WTC11 (cell line): ENCODE measurements around the gene CLDN9. TPM values are rescaled to one million over a fixed set of nuclear protein-coding genes. Genes with fewer than 3 reads are reported as not detected.
A peak's percentile ranks its signal among the peaks of the same experiment; 100 is the strongest.

Experiments
- ATAC-seq: fragments of 200-7000 bp; cut with Tn5 transposase; 2 replicates; pipeline ENCODE4 v1.10.0; 2021; ENCODE audit warnings: mild to moderate bottlenecking, moderate library complexity
- CTCF ChIA-PET: fragments of 300-600 bp; sonication (Branson Sonifier 250); formaldehyde crosslinking; loops from one replicate; lab custom pipeline; 2021; ENCODE audit warnings: antibody characterized with exemption; lab: Charles Lee
- POLR2A ChIA-PET: fragments of 350-600 bp; sonication (Branson Sonifier 250); formaldehyde crosslinking; loops from one replicate; lab custom pipeline; 2021; ENCODE audit warnings: antibody characterized with exemption; lab: Charles Lee
- DNase-seq: peaks from one replicate; pipeline ENCODE4 v3.0.0; 2021; ENCODE audit warnings: low spot score
- H3K27ac Mint-ChIP-seq: 2 replicates; pipeline ENCODE4 v1.8.0; 2021; ENCODE audit warnings: mixed read lengths
- H3K27me3 Mint-ChIP-seq: 2 replicates; pipeline ENCODE4 v1.8.0; 2021; ENCODE audit warnings: low read depth, mild to moderate bottlenecking, moderate library complexity, mixed read lengths
- H3K36me3 Mint-ChIP-seq: 2 replicates; pipeline ENCODE4 v1.8.0; 2021; ENCODE audit warnings: mixed read lengths
- H3K4me1 Mint-ChIP-seq: 2 replicates; pipeline ENCODE4 v1.8.0; 2022; ENCODE audit warnings: mixed read lengths
- H3K4me3 Mint-ChIP-seq: 2 replicates; pipeline ENCODE4 v1.8.0; 2021; ENCODE audit warnings: mild to moderate bottlenecking, moderate library complexity, mixed read lengths
- H3K9me3 Mint-ChIP-seq: 2 replicates; pipeline ENCODE4 v1.8.0; 2021; ENCODE audit warnings: mixed read lengths
- ARID4B ChIP-seq: sonication (generic); formaldehyde crosslinking; IDR thresholded peaks from 2 replicates; pipeline ENCODE4 v1.8.0; 2023; ENCODE audit warnings: missing genetic modification reagents, mild to moderate bottlenecking, borderline replicate concordance
- ATF2 ChIP-seq: sonication (generic); formaldehyde crosslinking; IDR thresholded peaks from 2 replicates; pipeline ENCODE4 v1.8.1; 2022; ENCODE audit warnings: low read depth, missing genetic modification reagents, borderline replicate concordance
- CREM ChIP-seq: sonication (generic); formaldehyde crosslinking; IDR thresholded peaks from 2 replicates; pipeline ENCODE4 v1.8.1; 2022; ENCODE audit warnings: mild to moderate bottlenecking, missing genetic modification reagents, moderate library complexity
- E2F1 ChIP-seq: sonication (generic); formaldehyde crosslinking; IDR thresholded peaks from 2 replicates; pipeline ENCODE4 v1.8.0; 2022; ENCODE audit warnings: mild to moderate bottlenecking, missing genetic modification reagents
- ESRRA ChIP-seq: sonication (generic); formaldehyde crosslinking; IDR thresholded peaks from 2 replicates; pipeline ENCODE4 v1.8.1; 2022; ENCODE audit warnings: mild to moderate bottlenecking, missing genetic modification reagents, borderline replicate concordance
- FOXK1 ChIP-seq: sonication (generic); formaldehyde crosslinking; IDR thresholded peaks from 2 replicates; pipeline ENCODE4 v1.8.0; 2022; ENCODE audit warnings: mild to moderate bottlenecking, moderate library complexity, missing genetic modification reagents
- FOXP4 ChIP-seq: sonication (generic); formaldehyde crosslinking; IDR thresholded peaks from 2 replicates; pipeline ENCODE4 v1.8.0; 2022; ENCODE audit warnings: mild to moderate bottlenecking, missing genetic modification reagents
- USF1 ChIP-seq: sonication (generic); formaldehyde crosslinking; IDR thresholded peaks from 2 replicates; pipeline ENCODE4 v1.8.0; 2022; ENCODE audit warnings: mild to moderate bottlenecking, missing genetic modification reagents
- USF2 ChIP-seq: sonication (generic); formaldehyde crosslinking; IDR thresholded peaks from 2 replicates; pipeline ENCODE4 v1.8.1; 2023; ENCODE audit warnings: mild to moderate bottlenecking, missing genetic modification reagents, moderate library complexity
- ZNF396 ChIP-seq: fragments of 250-450 bp; sonication (Bioruptor Pico); IDR thresholded peaks from 2 replicates; pipeline ENCODE4 v1.8.0; 2021; ENCODE audit warnings: mild to moderate bottlenecking, moderate library complexity, borderline replicate concordance
- ZNF423 ChIP-seq: fragments of 250-450 bp; sonication (Bioruptor Pico); IDR thresholded peaks from 2 replicates; pipeline ENCODE4 v2.1.2; 2022; ENCODE audit warnings: mild to moderate bottlenecking, moderate library complexity
- total RNA-seq: library from RNA; stranded (reverse); gene quantifications from 3 replicates; pipeline ENCODE4 v1.2.3, GENCODE V29; 2021

The CLDN9 gene
- total RNA-seq, 1 experiment from 2014 or later = 0.92 TPM

GRCh38 chr16:3004781-3005284 is 7.9 kb upstream of the CLDN9 start (continued):
- TF ChIP-seq ZNF396 = no peak
- no peak for TF ChIP-seq ATF2 (CRISPR knock-in tag)
- TF ChIP-seq USF2 (CRISPR knock-in tag) = peak; percentile 63

GRCh38 chr16:3007059-3007956 is 5.4 kb upstream of the CLDN9 start:
- no peak for ATAC-seq
- Mint-ChIP-seq H3K4me3 (peak overlapping the region; percentile 74), H3K27me3 (no peaks in the 10 kb centered on the region), H3K9me3 (no peaks in the 10 kb centered on the region), H3K36me3 (no peaks in the 10 kb centered on the region), H3K4me1 (peaks cover 55% of the 10 kb centered on the region), H3K27ac (peak overlapping the region; percentile 100)
- ChIA-PET CTCF (interaction anchor here (0.9 to 13.4 kb wide), 12 partner anchors 14 to 143 kb away, joined by 3 to 360 read pairs (median 4); partner anchors contain the start of genes CLDN6, HCFC1R1, KREMEN2 and PAQR4), POLR2A (interaction anchor here (0.7 to 13.9 kb wide), 12 partner anchors 9 to 92 kb away, joined by 3 to 502 read pairs (median 3); partner anchors contain the start of genes CLDN6, HCFC1R1, KREMEN2 and PKMYT1)
- no peak for DNase-seq
- TF ChIP-seq USF1 (CRISPR knock-in tag) = 0 out of 2 replicates have a peak, but pooled peaks have one; percentile 23
- no peak for TF ChIP-seq USF2 (CRISPR knock-in tag)
- no peak for TF ChIP-seq E2F1 (CRISPR knock-in tag)
- no peak for TF ChIP-seq FOXK1
- 0 out of 2 replicates have a peak, but pooled peaks have one; percentile 39 for TF ChIP-seq ZNF423 (CRISPR knock-in tag)
- peak; percentile 21; the same call in 1 of the 2 replicates for TF ChIP-seq FOXP4 (CRISPR knock-in tag)

GRCh38 chr16:3007957-3008689 is 4.6 kb upstream of the CLDN9 start:
- Mint-ChIP-seq H3K27me3 (no peaks in the 10 kb centered on the region), H3K36me3 (no peaks in the 10 kb centered on the region)
- CTCF ChIA-PET = interaction anchor here (0.6 to 13.4 kb wide), 13 partner anchors 13 to 142 kb away, joined by 3 to 360 read pairs (median 4); partner anchors contain the start of genes CLDN6, HCFC1R1, KREMEN2 and PAQR4
- TF ChIP-seq CREM = peak; percentile 45; the same call in 1 of the 2 replicates
- TF ChIP-seq ARID4B (CRISPR knock-in tag) = peak; percentile 30; the same call in 1 of the 2 replicates
- peak; percentile 70; the same call in 1 of the 2 replicates for TF ChIP-seq ESRRA (CRISPR knock-in tag)
- TF ChIP-seq ZNF423 (CRISPR knock-in tag) = peak; percentile 68

More at GRCh38 chr16:3007957-3008689, 4.6 kb upstream of the CLDN9 start:
- POLR2A ChIA-PET = interaction anchor here (0.7 to 13.9 kb wide), 13 partner anchors 10 to 91 kb away, joined by 3 to 502 read pairs (median 3); partner anchors contain the start of genes CLDN6, HCFC1R1, KREMEN2 and PKMYT1
- Mint-ChIP-seq H3K4me1 (peaks cover 62% of the 10 kb centered on the region), H3K27ac (peak overlapping the region; percentile 100), H3K4me3 (peak overlapping the region; percentile 74), H3K9me3 (no peaks in the 10 kb centered on the region)
- DNase-seq (peak; percentile 89), ATAC-seq (peak; percentile 33)
